GM18858 (cell line): Measurements from ENCODE around the gene SHB.

Experiments
- ATAC-seq: cut with Tn5 transposase; IDR thresholded peaks from one replicate; pipeline ENCODE4 v1.9.1; 2021; ENCODE audit not compliant: unreplicated experiment

Gene SHB

GRCh38 chr9:38026021-38026809, 42.8 kb downstream of the SHB start:
- ATAC-seq = no peak

- ATAC-seq = no peak
Observed at GRCh38 chr9:38025166-38025565, 43.9 kb downstream of the SHB start.

GRCh38 chr9:38024036-38024681, 44.9 kb downstream of the SHB start:
- ATAC-seq = no peak

- no peak for ATAC-seq
Observed at GRCh38 chr9:38023661-38024035, 45.4 kb downstream of the SHB start.

DNA sequence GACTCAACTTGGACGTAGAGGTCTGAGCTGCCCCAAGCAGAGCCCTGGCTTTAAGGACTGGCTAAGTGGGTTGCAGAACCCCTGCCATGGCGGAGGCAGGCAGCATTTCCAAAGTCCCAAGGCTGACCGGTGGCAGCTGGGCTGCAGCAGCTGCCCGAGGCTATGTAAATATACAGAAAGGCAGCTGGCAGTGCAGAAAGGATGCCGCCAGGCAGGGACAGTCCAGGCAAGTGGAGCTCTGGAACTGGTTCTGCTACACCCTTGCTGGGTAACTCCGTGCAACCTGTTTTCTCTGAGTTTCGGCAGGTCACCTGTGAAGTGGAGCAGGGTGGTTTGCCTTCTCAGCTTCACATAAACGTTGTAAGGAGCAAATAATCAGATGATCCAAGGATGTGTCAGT, 46.0 kb downstream of the SHB start:
- no peak for ATAC-seq

DNA sequence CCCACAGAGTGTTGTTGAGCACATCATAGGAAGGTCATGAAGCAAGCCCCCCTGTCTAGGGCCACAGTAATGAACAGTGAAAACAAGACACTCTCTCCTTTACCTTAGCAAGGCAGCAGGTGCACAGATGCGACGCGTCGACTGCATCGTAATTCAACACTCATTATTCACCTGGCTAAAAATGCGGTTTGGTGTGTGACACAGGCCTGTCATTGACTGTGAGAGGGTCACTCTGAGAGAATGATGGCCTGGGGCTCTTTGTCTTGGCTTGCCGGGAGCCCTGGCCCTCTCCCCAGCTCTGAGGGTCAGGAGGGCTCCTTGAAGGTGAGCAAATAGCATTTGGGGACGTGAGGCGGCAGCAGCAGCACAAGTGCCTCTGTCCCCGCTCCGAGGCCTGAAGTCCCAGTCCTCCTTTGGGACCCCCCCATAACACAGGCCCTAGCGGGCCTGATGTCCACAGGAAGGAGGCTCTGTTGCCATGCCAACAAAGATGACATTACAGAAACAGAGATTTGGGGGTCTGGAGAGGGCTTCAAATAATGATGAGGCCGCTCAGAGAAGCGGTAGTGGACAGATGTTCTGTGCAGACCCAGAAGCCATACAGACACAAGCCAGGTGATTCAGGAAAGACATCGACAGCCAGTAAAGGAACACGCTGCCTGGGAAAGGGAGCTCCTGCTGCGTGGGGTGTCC, 46.7 kb downstream of the SHB start:
- ATAC-seq = no peak

GRCh38 chr9:38020151-38021076, 48.6 kb downstream of the SHB start:
- ATAC-seq = no peak

GRCh38 chr9:38019731-38020130, 49.3 kb downstream of the SHB start:
- no peak for ATAC-seq

- no peak for ATAC-seq
Observed at GRCh38 chr9:38018958-38019602, 49.9 kb downstream of the SHB start.

- ATAC-seq = no peak
Observed at GRCh38 chr9:38018241-38018957, 50.6 kb downstream of the SHB start.

GRCh38 chr9:38017885-38018186, 51.2 kb downstream of the SHB start:
- ATAC-seq = no peak

GRCh38 chr9:38017149-38017884, 51.7 kb downstream of the SHB start:
- no peak for ATAC-seq

DNA sequence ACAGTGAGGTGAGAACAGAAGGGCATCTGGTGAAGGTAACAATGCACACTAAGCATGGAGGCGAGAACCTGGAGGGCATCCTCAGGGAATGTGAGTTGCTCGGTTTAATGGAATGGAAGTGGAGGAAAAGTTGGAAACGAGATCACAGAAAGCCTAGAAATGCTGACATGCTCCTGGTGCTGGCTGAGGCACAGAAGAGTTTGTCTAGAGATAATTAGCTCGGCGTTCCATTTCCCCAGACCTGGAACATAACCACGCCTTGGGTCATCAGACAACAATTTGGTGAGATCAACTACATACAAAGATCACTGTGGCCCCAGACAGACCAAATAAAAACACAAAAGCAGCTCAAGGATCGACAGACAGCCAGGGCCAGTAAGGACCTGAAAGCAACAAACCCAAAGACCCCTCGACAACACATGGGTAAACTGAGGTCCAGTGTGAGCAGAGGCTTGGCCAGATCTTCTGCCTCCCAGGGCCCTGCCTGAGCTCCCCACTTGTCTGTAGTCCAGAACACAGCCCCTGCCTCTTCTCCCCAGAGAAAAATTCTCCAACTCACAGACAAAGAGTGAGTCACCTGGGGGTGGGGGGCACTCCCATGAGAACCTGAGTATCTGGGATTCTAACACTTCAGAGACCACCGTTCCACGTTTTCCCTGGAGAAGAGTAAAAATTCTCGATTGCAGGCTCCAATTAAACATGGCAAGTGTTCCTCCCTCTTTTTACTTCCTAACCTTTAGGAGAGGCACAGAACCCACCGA, 52.5 kb downstream of the SHB start:
- ATAC-seq = no peak

DNA sequence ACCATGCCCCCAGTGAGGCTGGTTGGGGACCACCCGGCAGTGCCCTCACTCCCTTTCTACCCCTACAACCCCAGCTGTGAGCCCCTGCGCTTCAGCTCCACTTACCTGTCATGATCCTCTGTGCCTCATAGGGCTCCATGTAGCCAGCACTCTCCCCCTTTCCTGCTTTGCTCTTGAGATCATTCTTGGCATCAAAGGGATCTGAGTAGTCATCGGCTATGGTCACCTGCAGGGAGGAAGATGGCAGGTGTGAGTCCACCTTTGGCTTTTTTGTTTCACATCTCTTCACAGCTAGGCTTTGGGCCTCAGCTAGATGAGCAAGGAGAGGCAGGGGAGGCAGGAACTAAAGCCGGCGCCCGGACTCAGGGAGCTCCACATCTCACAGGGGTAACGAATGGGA, 53.1 kb downstream of the SHB start:
- ATAC-seq = no peak

GRCh38 chr9:38015266-38015665, 53.8 kb downstream of the SHB start:
- ATAC-seq = no peak

DNA sequence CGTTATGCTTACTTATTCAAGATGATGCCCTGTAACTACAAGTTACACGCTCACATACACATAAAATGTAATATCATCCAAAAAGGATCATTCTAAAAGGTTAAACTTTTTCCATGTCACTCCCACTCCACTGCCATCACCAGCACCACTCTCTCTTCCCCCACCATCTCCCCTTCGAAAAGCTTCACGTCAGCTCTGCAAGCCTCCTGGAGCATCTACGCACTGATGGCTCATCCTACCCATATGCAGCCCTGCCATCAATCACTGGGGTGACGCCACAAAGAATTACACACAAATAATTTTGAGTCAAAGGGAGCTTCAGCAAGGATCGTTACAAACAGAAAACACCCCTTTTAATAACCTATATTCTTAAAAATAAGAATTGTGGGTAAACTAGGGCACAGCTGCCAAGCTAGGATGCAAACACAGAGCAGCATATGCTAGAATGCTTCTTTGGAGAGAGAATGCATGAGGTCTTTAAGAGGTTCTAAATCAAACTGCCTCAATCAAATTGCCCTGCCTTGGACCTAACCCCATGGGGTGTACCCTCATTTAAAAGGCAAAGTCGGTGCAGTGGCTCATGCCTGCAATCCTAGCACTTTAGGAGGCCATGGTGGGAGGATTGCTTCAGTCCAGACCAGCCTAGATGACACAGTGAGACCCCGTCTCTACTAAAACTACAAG, 56.1 kb downstream of the SHB start:
- no peak for ATAC-seq

- no peak for ATAC-seq
Observed at GRCh38 chr9:38011991-38012390, 57.0 kb downstream of the SHB start.
